Spleen (tissue), 7 donors: Measurements from ENCODE around the gene SEC24A.

Experiments used
- POLR2A ChIP-seq, 3 donors: fragments of 450-650 bp; IDR thresholded peaks; one replicate each; pipeline ENCODE4 v1.5.1; 2017; ENCODE audit warnings: antibody characterized with exemption in 3 of 3, mild to moderate bottlenecking in 1 of 3
- TF ChIP-seq, protein P1 (sequence below), 11 experiments: fragments of 200-600 bp in 7 of 11; fragments of 450-650 bp in 4 of 11; sonication (generic) in 4 of 11; IDR thresholded peaks in 8 of 11; conservative IDR thresholded peaks in 3 of 11; 1 replicate in 7 of 11; 2 replicates in 4 of 11; pipeline versions ENCODE4 v1.4.0 to v1.8.0; 2016 to 2021; ENCODE audit warnings: antibody characterized with exemption in 11 of 11, inconsistent platforms in 4 of 11, mild to moderate bottlenecking in 1 of 11
- donor health status: DM: no; HTN: no; CAD: no; lungs with moderate emphysema.
- donor health status: DM: no; HTN: no; CAD: no.
- donor health status: DM: no; HTN: no; CAD: no.

DNA sequence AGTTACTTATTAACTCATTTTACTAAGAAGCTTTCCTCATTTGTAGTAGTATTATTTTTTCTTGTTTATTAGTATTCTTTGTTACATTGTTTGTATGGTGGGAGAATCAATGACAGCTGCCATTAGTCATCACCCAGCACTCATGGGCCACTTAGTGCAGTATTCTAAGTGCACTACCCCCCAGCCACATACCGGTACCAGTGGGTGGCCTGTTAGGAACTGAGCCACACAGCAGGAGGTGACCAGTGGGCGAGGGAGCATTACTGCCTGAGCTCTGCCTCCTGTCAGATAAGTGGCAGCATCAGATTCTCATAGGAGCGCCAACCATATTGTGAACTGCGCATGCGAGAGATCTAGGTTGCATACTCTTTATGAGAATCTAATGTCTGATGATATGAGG, 65.5 kb downstream of the SEC24A start:
- TF ChIP-seq POLR2A (IDR thresholded peaks at IDR 0.05): no peak
- TF ChIP-seq, protein P1, sequence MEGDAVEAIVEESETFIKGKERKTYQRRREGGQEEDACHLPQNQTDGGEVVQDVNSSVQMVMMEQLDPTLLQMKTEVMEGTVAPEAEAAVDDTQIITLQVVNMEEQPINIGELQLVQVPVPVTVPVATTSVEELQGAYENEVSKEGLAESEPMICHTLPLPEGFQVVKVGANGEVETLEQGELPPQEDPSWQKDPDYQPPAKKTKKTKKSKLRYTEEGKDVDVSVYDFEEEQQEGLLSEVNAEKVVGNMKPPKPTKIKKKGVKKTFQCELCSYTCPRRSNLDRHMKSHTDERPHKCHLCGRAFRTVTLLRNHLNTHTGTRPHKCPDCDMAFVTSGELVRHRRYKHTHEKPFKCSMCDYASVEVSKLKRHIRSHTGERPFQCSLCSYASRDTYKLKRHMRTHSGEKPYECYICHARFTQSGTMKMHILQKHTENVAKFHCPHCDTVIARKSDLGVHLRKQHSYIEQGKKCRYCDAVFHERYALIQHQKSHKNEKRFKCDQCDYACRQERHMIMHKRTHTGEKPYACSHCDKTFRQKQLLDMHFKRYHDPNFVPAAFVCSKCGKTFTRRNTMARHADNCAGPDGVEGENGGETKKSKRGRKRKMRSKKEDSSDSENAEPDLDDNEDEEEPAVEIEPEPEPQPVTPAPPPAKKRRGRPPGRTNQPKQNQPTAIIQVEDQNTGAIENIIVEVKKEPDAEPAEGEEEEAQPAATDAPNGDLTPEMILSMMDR (IDR thresholded peaks at IDR 0.05 in 8 of 11, conservative IDR thresholded peaks at IDR 0.05 in 3 of 11): no peak
